K562 (cell line): ENCODE data around the gene NRP1. TPM values are rescaled to one million over a fixed set of nuclear protein-coding genes. Genes with fewer than 3 reads are reported as not detected.

Source experiments
- CHD7 ChIP-seq: fragments of 200-600 bp; sonication (generic); IDR thresholded peaks from one replicate; pipeline ENCODE4 v1.6.1; 2012; ENCODE audit warnings: mild to moderate bottlenecking, low read depth, low read length, inconsistent platforms
- GATA2 ChIP-seq: sonication (generic); formaldehyde crosslinking; IDR thresholded peaks from 2 replicates; pipeline ENCODE4 v1.4.0; 2020; ENCODE audit warnings: mild to moderate bottlenecking, missing genetic modification reagents
- polyA plus RNA-seq, 8 experiments: library from polyadenylated mRNA; depleted of rRNA in 4 of 8; stranded (reverse) in 5 of 8; unstranded in 3 of 8; fragments of >200 nt; fragmentation: Nextera tagmentation in 2 of 8; fragmentation: Illumina TruSeq in 1 of 8; extraction: Ambion mirVana in 2 of 8; extraction: Trizol in 1 of 8; gene quantifications; 2 replicates each; pipeline versions ENCODE4 v1.2.1 to v1.2.3, GENCODE V29; 2011 to 2014; ENCODE audit warnings: inconsistent platforms in 1 of 8, missing spikeins in 1 of 8
- total RNA-seq, 7 experiments: library from RNA; depleted of rRNA in 6 of 7; stranded (reverse); fragments of >200 nt in 6 of 7; fragmentation: Illumina TruSeq in 2 of 7; extraction: Trizol in 2 of 7; gene quantifications; 2 replicates each; pipeline versions ENCODE4 v1.2.1 to v1.2.3, GENCODE V29; 2011 to 2021; ENCODE audit warnings: low replicate concordance in 1 of 7

NRP1 gene
- total and polyA plus RNA-seq, 9 of the 15 experiments (the other 6 are each of a cell fraction or from before 2014, with no cell fraction given): 0.01 to 0.38 (median 0.04) TPM; not detected in 5

GRCh38 chr10:33236916-33237315, 97.6 kb downstream of the NRP1 start (continued):
- TF ChIP-seq CHD7 (no peak), GATA2 (no peak)
